NCI-H1694 treated with DMSO at 0.1 percent for 48 hours (cell line): ENCODE data around the gene SYDE2.
"Not testable (repeated sequence)": the region's sequence is repeated elsewhere in the genome, so short reads cannot be mapped to it uniquely, and the experiment has no call there.

Experiments used
- DNase-seq: peaks from one replicate; lab custom pipeline; 2025; lab: John Stamatoyannopoulos, UW

The SYDE2 gene

DNA sequence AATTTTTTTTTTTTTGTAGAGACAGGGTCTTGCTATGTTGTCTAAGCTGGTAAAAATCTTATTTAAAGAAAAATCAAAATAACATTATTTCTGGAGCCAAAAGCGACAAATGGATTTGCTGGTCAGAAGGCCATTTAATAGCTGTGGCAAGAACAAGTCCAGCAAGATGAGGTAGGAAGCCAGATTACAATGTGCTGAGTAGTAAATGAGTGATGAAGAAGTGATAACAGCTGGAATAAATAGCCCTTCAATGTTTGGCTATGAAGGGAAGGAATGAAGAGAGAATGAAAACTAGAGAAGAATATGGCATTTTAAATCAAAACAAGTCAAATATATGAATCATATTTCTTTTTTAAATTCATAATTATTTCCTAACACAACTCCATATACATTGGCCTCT lies 34.5 kb downstream of the SYDE2 start:
- DNase-seq: no peak

DNA sequence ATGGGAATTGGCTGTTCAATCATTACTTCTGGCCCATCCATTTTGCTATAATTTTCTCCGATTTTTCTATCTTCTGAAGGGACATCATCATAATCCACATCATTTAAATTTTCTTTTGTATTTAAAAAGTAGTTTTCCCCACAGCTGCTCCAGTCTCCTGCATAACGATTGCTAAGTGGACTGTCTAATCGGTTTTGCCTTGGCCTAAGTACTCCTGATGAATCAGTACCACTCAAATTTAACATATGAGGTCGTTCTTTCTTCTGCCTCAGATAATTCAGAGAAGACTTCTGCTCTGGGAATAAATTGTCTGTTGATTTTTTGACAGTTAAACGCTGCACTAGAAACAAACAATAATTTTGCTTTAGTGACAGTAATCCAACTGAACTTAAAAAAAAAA lies 41.9 kb downstream of the SYDE2 start:
- no peak for DNase-seq

DNA sequence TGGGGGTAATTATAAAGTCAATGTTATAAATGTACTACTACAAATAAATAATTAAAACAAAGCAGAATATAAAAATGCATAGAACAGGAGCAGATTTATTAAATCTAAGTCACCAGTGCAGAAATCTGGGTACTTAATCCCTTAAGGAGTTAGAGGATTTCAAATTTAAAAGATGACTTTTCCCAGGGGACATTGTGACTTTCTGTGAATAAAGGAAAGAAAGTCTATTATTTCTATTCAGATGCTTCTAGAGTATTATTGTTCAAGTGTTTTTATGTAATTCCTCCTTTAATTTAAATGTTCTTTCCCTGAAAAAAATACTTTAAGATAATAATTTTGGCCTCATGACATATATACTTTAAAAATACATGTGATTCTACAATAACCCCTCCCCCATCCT lies 43.4 kb downstream of the SYDE2 start:
- no peak for DNase-seq

DNA sequence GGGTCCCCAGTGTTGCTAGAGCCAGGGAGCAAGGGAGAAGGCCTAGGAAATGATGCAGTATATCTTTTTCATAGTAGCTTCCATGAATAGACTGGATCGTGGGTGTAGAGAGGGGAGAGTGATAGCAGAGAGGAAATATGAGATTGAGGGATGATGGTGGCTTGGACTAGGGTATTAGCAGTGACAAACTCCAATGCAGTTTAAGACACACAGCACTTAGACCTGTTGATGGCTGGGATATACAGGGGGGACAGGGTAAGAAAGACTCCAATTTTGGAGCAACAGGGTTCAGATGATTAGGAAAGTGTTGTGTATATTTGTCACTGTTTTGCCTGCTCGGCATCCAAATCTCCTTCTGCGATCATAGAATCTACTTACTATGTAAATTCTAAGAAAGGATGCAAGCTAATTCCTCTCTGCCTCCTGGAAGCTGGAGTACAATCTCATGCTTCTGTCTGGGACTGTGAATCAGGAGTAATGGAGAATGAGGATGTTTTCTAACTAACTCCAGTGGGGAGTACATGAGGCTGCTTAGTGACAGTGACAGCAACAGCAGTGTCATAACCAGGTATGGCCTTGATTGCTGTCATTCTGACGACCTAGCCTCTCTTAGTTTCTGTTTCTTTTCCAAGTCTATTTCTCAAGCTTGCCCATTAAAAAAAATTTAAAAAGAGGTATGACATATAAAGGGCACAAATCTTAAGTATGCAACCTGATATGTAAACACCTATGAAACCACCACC lies 47.5 kb downstream of the SYDE2 start:
- DNase-seq: no peak

DNA sequence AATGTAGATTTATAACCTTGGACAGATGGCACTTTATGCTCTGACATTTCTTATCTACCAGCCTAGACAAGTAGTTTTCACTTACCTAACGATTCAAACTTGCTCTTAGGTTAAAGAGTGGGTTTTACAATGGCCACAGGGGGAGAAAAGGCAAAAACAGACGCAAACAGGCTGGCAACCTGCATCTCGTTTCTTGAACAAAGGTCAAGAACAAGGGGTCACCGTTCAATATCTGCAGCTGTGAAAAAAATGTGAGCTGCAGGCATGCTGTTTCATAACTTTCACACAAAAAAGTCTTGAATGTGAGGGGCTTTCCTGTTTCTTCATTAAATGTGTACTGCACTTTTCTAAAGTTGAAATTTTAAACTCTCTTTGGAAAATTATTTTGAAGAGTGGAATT lies 49.4 kb downstream of the SYDE2 start:
- DNase-seq: no peak

DNA sequence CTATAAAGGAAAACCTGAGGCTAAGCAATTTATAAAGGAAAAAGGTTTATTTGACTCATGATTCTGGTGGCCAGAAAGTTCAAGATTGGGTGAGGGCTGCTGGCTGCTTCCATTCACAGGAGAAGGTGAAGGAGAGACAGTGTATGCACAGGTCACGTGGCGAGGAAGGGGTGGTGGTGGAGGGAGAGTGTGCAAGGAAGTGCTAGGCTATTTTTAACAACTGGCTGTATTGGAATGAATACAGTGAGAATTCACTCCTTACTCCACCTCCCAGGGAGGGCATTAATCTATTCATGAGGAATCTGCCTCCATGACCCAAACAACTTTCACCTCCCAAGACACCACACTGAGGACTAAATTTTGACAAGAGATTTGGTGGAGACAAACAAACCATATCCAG lies 51.0 kb downstream of the SYDE2 start:
- no peak for DNase-seq

DNA sequence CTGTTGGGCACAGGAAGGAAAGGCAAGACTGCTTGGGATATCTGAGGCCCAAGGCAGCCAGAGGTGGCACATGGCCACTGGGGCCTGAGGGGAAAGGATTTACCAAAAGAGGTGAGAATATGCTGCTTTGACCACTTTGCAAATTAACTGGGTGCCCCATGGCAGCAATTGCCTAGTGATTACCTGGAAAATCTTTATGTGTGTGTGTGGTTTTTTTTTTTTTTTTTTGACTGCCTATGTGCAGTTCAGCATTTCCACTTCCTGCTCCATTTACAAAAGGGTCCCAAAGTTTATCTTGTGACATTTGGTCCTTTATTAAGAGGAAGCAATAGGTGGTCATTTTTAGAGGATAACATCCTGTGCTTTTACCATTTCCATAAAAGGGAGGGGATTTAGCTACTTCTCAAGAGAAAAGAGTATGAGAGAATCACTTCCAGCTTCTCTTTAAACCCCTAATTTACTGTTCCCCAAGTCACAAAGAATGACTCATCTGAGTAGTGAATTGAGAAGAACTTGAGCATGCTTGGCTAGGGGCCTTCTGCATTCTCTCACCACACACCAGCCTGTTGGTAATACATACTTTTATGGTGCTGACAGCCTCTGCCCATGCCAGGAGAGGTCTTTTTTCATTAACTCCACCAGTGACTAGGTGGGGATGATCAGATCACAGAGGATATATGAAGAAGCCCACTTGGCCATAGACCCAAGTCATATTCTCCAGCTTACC lies 52.1 kb downstream of the SYDE2 start:
- DNase-seq: no peak

DNA sequence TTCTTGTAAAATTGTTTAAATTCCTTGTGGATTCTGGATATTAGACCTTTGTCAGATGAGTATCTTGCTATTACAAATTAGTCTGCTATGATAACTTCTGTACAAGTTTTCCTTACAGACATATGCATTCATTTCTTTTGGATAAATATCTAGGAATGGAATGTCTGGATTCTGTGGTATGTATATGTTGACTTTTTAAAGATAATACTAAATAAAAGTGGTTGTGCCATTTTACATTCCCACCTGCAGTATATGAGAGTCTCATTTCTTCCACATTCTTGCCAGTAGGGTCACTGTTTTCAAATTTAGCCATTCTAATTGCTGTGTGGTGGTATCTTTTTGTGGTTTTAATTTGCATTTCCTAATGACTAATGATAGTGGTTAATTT lies 53.9 kb downstream of the SYDE2 start:
- no peak for DNase-seq

DNA sequence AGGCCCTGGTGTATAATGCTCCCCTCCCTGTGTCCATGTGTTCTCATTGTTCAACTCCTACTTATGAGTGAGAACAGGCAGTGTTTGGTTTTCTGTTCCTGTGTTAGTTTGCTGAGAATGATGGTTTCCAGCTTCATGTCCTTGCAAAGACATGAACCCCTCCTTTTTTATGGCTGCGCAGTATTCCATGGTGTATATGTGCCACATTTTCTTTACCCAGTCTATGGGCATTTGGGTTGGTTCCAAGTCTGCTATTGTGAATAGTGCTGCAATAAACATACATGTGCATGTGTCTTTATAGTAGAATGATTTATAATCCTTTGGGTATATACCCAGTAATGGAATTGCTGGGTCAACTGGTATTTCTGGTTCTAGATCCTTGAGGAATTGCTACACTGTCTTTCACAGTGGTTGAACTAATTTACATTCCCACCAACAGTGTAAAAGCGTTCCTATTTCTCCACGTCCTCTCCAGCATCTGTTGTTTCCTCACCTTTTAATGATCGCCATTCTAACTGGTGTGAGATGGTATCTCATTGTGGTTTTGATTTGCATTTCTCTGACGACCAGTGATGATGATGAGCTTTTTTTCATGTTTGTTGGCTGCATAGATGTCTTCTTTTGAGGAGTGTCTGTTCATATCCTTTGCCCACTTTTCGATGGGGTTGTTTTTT lies 54.4 kb downstream of the SYDE2 start:
- DNase-seq: not testable (repeated sequence)

DNA sequence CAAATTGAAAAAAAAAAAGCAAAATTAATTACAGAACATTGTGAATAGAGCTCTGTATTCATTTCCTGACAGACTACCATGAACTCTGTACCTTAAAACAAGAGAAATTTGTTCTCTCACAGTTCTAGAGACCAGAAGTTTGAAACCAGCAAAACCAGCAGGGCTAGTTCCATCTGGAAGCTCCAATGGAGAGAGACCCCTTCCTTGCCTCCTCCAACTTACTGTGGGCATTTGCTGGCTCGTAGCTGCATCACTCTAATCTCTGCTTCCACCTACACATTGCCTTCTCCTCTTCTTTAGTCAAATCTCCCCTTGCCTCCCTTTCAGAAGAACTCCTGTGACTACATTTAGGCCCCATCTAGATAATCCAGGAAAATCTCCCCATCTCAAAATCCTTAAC lies 56.5 kb downstream of the SYDE2 start:
- no peak for DNase-seq

DNA sequence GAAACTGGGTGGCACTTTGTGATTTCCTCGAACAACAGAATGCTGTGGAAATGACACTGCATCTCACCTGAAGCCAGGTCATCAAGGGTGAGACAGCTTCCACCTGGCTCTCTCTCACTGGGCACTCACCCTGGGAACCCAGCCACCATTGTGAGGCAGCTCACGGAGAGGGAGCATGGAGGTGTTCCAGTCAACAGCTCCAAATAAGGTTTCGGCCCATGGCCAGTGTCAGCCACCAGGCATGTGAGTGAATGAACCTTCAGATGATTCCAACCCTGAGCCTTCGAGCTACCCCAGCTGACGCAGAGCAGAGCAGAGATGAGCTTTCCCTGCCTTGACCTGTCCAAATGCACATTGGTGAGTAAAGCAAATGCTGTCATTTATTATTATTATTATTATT lies 58.1 kb downstream of the SYDE2 start:
- no peak for DNase-seq

DNA sequence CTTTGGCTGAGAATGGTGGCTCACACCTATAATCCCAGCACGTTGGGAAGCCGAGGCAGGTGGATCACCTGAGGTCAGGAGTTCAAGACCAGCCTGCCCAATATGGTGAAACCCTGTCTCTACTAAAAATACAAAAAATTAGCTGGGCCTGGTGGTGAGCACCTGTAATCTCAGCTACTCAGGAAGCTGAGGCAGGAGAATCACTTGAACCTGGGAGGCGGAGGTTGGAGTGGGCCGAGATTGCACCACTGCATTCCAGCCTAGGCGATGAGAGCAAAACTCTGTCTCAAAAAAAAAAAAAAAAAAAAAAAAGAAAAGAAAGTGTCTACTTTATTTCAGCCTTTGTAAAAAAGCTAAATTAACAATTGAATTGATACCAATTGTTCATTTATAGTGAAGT lies 62.4 kb downstream of the SYDE2 start:
- not testable (repeated sequence) for DNase-seq

DNA sequence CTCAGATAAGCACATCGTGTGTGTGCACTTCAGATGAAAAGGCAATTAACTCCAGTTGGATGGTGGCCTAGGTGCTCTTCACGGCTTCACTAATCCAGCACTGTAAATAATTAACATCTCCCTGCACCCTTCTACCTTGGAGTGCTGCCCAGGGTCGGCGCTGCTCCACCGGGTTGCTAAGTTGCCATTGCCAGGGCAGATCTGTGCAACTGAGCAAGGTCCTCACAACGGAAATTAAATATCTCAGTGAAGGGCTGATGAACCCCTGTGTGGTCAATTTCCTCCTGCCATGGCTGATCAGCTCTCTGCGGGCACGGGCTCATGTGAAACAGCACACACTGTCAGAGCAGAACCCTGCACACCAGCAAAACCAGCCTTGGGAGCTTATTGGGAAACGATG lies 63.2 kb downstream of the SYDE2 start:
- peak; percentile 98 for DNase-seq

DNA sequence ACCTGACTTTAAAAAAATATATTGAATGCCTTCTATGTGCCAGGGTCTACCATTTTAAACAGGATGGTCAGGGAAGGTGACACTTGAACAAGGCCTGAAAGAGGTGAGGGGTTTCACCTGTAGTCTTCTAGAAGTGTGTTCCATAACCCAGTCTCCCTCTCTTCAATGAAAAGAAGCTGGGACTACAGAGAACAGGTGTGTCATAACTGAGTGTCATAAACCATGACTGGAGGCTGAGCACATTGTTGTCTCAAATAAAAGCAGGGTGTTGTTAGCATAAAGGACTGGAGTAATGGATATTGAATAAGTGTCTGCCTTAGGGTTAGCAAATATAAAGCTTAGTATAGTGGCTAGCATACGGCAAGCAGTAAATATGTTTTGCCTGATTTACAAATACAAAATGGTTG lies 65.4 kb downstream of the SYDE2 start:
- DNase-seq: peak; percentile 61

DNA sequence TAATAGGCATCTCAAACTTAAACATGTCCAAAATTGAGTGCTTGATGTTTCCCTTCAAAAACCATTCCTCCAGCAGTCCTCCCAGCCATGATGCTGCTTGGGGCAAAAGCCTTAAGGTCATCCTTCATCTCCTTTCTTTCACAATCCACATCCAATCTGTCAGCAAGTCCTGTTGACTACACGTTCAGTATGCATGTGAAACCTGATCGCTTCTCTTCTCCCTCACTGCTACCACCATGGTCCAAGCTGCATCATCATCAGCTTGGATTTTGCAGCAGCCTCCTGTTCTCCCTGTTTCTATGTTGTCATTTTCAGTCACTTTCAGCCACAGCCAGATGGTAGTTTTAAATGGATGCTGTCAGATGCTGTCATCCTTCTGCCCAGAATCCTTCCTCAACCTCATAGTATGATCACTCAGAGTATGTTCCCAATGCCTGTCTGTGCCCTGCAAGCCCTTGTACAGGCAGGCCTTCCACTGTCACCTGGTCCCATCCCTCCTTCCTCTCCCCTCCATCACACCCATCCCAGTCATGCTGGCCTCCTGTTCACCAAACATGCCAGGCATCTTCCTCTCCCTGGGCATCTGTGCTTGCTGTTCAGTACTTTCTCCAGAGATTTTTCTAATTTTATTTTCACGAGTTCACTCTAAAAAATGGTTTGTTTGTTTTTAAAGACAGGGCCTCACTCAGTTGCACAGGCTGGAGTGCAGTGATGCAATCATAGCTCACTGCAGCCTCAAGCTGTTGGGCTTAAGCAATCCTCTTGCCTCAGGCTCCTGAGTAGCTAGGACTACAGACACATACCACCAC lies 66.0 kb downstream of the SYDE2 start:
- DNase-seq: peak; percentile 92

DNA sequence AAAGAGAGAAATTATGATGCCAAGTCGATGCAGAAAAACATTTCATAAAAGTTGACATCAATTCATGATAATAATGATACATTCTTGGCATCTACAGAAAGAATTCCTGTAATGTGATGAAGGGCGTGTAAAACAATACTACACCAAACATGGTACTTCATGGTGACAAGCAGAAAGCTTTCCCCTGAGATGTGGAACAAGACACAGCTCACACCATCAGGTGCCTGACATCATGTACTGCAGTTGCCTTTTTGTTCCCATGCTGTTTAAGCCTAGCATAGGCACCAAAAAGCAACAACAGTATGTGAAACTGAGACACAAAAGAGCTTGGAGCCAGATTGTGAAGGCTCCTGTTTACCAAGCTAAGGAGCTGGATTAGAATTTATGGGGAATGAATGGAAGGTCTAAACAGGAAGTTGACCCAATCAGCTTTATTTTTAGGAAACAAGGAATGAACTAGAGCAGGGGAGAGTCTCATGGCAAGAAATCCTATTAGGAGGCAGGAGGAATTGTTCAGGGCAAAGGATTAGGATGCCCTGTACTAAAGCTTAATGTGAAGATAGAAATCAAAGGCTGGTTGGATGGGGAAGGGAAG lies 67.2 kb downstream of the SYDE2 start:
- peak; percentile 66 for DNase-seq

DNA sequence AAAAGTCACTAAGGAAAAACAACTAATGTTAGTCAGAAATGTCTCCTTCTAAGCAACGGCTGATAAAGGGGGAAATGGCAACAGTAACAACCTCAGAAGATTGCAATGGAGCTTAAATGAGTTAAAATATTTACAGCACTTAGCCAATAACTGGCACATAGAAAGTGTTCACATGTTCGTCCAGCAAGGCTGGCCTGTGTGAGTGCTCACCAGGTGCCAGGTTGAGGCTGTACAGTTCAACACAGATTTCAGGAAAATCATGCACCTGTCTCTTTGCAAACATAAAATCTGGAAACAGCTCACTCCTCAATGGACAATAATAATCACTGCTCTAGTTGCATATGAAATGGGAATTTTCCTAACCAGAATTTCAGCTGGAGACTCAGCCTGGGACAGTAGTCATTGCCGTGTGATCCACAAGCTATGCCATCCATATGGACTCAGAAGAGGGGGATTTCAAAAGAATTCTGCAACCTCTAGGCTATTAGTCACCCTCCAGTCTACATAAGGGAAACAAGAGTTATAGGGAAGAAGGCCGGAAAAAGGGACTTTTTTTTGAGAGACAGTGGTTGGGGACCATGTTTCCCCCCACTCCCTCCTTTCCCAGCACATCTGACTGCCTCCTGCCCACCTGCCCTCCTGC lies 68.6 kb downstream of the SYDE2 start:
- DNase-seq: no peak

DNA sequence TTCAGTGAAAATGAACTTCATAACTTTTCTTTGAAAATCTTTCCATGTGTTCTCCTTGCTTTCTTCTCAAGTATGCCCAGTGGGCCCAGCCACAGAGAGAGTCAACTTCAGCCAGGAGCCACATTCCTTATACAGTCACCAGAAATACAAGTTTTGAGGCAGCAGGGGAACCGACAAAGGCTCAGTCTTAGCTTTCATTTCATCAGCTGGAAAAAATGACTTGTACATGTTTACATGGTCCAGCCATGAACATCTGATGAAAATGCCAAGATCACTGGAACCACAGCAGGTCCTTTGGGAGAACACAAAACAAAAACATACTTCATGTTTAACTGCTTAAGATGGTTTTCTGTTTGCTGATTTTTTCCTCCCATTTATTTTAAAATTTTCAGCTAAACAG lies 72.5 kb downstream of the SYDE2 start:
- no peak for DNase-seq

DNA sequence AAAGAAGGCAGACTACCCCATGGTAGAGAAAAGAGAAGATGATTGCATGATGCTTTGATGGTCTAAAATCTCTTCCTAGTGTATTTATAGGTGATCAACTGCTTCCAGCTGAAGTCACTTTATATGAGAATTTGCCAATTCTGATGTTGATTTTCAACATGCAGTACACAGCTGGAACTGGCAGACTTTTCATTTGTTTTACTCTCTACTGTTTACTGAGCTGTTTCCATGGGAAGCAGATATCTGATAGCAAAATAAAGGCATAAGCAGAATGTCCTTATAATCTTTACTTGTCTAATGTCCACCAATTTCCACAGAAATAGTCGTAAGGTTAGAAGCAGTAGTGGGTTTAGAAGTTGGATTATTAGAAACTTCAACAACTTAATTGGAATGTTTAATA lies 74.9 kb downstream of the SYDE2 start:
- no peak for DNase-seq

DNA sequence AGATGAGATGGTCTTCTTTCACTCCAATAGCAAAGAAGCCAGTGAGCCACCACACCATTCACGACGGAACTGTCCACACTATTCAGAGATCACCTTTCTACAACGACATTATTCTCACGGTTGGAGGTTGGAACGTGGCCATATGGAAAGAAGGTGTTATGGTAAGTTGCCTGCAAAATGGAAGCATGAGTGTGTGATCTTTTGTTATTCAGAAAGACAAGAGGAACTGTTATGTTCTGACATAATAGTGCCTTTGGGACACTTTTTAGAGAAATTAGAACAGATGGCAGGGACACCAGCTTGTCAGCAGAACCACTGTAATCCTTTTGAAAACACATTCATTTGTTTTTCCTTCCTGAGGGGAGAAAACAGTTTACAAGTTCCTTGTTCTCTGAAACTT lies 76.7 kb downstream of the SYDE2 start:
- peak; percentile 26 for DNase-seq

DNA sequence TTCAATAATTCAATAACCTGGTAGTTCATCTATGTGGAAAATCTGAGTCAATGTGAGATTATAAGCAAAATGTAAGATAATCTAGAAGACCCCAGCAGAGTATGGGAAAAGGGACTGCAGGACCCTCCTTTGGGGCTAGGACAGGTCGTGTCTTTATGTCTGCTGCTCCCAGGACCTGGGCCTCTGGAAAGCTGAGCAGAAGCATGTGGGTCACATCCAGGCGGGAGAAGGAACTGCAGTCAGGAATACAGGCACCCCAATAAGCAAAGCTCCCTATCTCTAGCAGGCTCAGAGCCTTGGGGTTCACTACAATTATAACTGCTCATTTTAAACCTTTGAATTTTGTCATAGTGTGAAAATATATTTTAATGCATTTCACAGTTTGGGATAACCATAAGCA lies 78.6 kb downstream of the SYDE2 start:
- DNase-seq: no peak

DNA sequence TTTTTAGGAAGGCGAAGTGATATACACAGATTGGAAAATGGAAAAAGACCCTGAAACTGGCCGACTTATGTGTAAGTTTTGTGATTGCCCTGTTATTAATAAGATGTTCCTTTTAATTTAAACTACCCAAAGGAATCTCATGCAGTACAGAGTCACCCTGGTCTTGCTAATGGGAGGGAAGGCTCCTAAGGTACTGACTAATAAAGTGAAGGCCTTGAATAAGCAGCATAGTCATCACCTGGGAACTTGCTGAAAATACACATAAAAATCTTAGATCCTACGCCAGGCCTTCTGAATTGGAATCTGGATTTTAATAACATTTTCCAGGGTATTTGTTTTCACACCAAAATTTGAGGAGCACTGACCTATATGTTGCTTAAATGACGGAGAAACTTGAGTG lies 79.1 kb downstream of the SYDE2 start:
- no peak for DNase-seq
